Measurements from ENCODE around the gene RGS3. TPM values are rescaled to one million over a fixed set of nuclear protein-coding genes. Genes with fewer than 3 reads are reported as not detected.

RGS3 gene
- total RNA-seq: 20.8 and 60.0 TPM in 2 replicates

GRCh38 chr9:113463418-113464285, at the start of gene RGS3:
Gene RGS3, plus strand, starts transcription at chr9:113463727. Its CDS starts 76 bp downstream, at chr9:113463803.

Other genes starting within 250 kb of the RGS3 start
- gene FKBP15, start 242.4 kb upstream of the RGS3 start, total RNA-seq: 12.6 and 13.7 TPM in 2 replicates
- gene SLC31A1, start 242.2 kb upstream of the RGS3 start, total RNA-seq: 8.2 and 19.9 TPM in 2 replicates
- gene CDC26, start 188.2 kb upstream of the RGS3 start, total RNA-seq: 47.1 and 64.3 TPM in 2 replicates
- 16.8 and 17.7 TPM in 2 replicates for gene PRPF4, start 188.1 kb upstream of the RGS3 start, total RNA-seq
- not detected in 2 replicates for gene RNF183, start 160.4 kb upstream of the RGS3 start, total RNA-seq
- 2.8 and 3.8 TPM in 2 replicates for gene WDR31, start 123.5 kb upstream of the RGS3 start, total RNA-seq
- gene BSPRY, start 114.2 kb upstream of the RGS3 start, total RNA-seq: not detected in 2 replicates
- 7.2 and 11.2 TPM in 2 replicates for gene HDHD3, start 86.7 kb upstream of the RGS3 start, total RNA-seq
- gene ALAD, start 62.4 kb upstream of the RGS3 start, total RNA-seq: 36.1 and 36.7 TPM in 2 replicates
- 14.6 and 19.1 TPM in 2 replicates for gene POLE3, start 53.1 kb upstream of the RGS3 start, total RNA-seq
- gene C9orf43, start 53.0 kb upstream of the RGS3 start, total RNA-seq: 0.16 and 0.26 TPM in 2 replicates

All from bronchial smooth muscle cell (primary cell).